ENCODE data around the gene MCIDAS.

The MCIDAS gene

GRCh38 chr5:55171471-55171870 is 55.6 kb downstream of the MCIDAS start:
- DNase-seq: no peak

All from hypothalamus (tissue), 51 donors.